Peyer's patch (tissue), 4 donors: ENCODE measurements around the gene RASA3. TPM values are rescaled to one million over a fixed set of nuclear protein-coding genes. Genes with fewer than 3 reads are reported as not detected.

Experiments
- DNase-seq, 3 donors: peaks; one replicate each; pipeline ENCODE4 v3.0.0-alpha.2; 2017 to 2019
- H3K27ac ChIP-seq, 4 donors: fragments of 200-600 bp; sonication (generic); one replicate each; pipeline ENCODE4 v1.5.1; 2016 to 2019
- H3K27me3 ChIP-seq, 2 donors: fragments of 200-600 bp; sonication (generic); one replicate each; pipeline ENCODE4 v1.5.1; 2019
- H3K36me3 ChIP-seq, 3 donors: fragments of 200-600 bp; sonication (generic); one replicate each; pipeline ENCODE4 v1.5.1; 2016 to 2019
- H3K4me1 ChIP-seq, 4 donors: fragments of 200-600 bp; sonication (generic); one replicate each; pipeline ENCODE4 v1.5.1; 2016 to 2019
- H3K4me3 ChIP-seq, 4 donors: fragments of 200-600 bp; sonication (generic); 1 replicate in 3 of 4; 2 replicates in 1 of 4; pipeline ENCODE4 v1.5.1; 2016 to 2019; ENCODE audit warnings: mild to moderate bottlenecking in 1 of 4
- H3K9me3 ChIP-seq, 4 donors: fragments of 200-600 bp; sonication (generic); one replicate each; pipeline ENCODE4 v1.5.1; 2016 to 2019; ENCODE audit warnings: mild to moderate bottlenecking in 1 of 4
- CTCF ChIP-seq, 6 experiments: fragments of 450-650 bp in 4 of 6; fragments of 200-600 bp in 2 of 6; sonication (generic) in 1 of 6; IDR thresholded peaks; one replicate each; pipeline ENCODE4 v1.5.1; 2017 to 2019; ENCODE audit warnings: antibody characterized with exemption in 6 of 6, mild to moderate bottlenecking in 3 of 6, moderate library complexity in 1 of 6
- POLR2A ChIP-seq, 2 donors: fragments of 450-650 bp; IDR thresholded peaks; one replicate each; pipeline ENCODE4 v1.5.1; 2017; ENCODE audit warnings: antibody characterized with exemption in 2 of 2, mild to moderate bottlenecking in 2 of 2, moderate library complexity in 2 of 2
- total RNA-seq, 4 donors: library from RNA; depleted of rRNA; stranded (reverse); fragments of >200 nt; gene quantifications; one replicate each; pipeline ENCODE4 v1.1.0, GENCODE V29; 2016

Gene RASA3
- total RNA-seq, 4 donors from 2014 or later, result 3.5 to 41.3 (median 6.9) TPM

- peak overlapping the region in 1 of 4 donors; percentile 66 for H3K27ac ChIP-seq
These were observed 34.3 kb downstream of the RASA3 start for GRCh38 chr13:114097893-114098688.

GRCh38 chr13:114097212-114097892 is 35.1 kb downstream of the RASA3 start:
- DNase-seq, result peak in 2 of 3 donors; percentile 40 to 44
- H3K4me3 ChIP-seq, result no peak overlapping the region
- H3K27me3 ChIP-seq, result no peaks in the 10 kb centered on the region
- no peak overlapping the region for H3K27ac ChIP-seq
- no peaks in the 10 kb centered on the region for H3K36me3 ChIP-seq
- H3K9me3 ChIP-seq, result no peaks in the 10 kb centered on the region
- H3K4me1 ChIP-seq, result peaks cover 0 to 11% (median 7%) of the 10 kb centered on the region in 4 donors
- TF ChIP-seq CTCF (IDR thresholded peaks at IDR 0.05) (no peak), POLR2A (IDR thresholded peaks at IDR 0.05) (no peak)

More at GRCh38 chr13:114097893-114098688, 34.3 kb downstream of the RASA3 start:
- DNase-seq, result peak in 2 of 3 donors; percentile 41
- H3K9me3 ChIP-seq, result no peaks in the 10 kb centered on the region
- H3K4me3 ChIP-seq, result no peak overlapping the region
- no peaks in the 10 kb centered on the region for H3K36me3 ChIP-seq
- no peak for TF ChIP-seq POLR2A (IDR thresholded peaks at IDR 0.05)
- TF ChIP-seq CTCF (IDR thresholded peaks at IDR 0.05), result no peak
- H3K4me1 ChIP-seq, result peaks cover 0 to 11% (median 7%) of the 10 kb centered on the region in 4 donors
- H3K27me3 ChIP-seq, result no peaks in the 10 kb centered on the region

- Histone ChIP-seq H3K4me1 (peaks cover 0 to 11% (median 7%) of the 10 kb centered on the region in 4 donors), H3K27me3 (no peaks in the 10 kb centered on the region), H3K4me3 (no peak overlapping the region), H3K36me3 (no peaks in the 10 kb centered on the region), H3K9me3 (no peaks in the 10 kb centered on the region), H3K27ac (no peak overlapping the region)
- peak in 1 of 3 donors; percentile 34 for DNase-seq
- no peak for TF ChIP-seq POLR2A (IDR thresholded peaks at IDR 0.05)
- no peak for TF ChIP-seq CTCF (IDR thresholded peaks at IDR 0.05)
These were observed 35.6 kb downstream of the RASA3 start for GRCh38 chr13:114096811-114097211.

- Histone ChIP-seq H3K27ac (no peak overlapping the region), H3K4me1 (peaks cover 0 to 8% (median 6%) of the 10 kb centered on the region in 4 donors), H3K4me3 (no peak overlapping the region), H3K27me3 (no peaks in the 10 kb centered on the region), H3K9me3 (no peaks in the 10 kb centered on the region), H3K36me3 (no peaks in the 10 kb centered on the region)
- TF ChIP-seq CTCF (IDR thresholded peaks at IDR 0.05) (no peak), POLR2A (IDR thresholded peaks at IDR 0.05) (no peak)
- DNase-seq, result peak in 2 of 3 donors; percentile 40
These were observed 36.4 kb downstream of the RASA3 start for GRCh38 chr13:114096031-114096485.

- H3K9me3 ChIP-seq, result no peaks in the 10 kb centered on the region
- H3K4me1 ChIP-seq, result peaks cover 0 to 5% (median 2%) of the 10 kb centered on the region in 4 donors
- no peaks in the 10 kb centered on the region for H3K27me3 ChIP-seq
- peak in 2 of 3 donors; percentile 14 to 34 for DNase-seq
- TF ChIP-seq CTCF (IDR thresholded peaks at IDR 0.05) (no peak), POLR2A (IDR thresholded peaks at IDR 0.05) (no peak)
- no peak overlapping the region for H3K4me3 ChIP-seq
- no peaks in the 10 kb centered on the region for H3K36me3 ChIP-seq
- no peak overlapping the region for H3K27ac ChIP-seq
These were observed 36.9 kb downstream of the RASA3 start for GRCh38 chr13:114095486-114095885.
